SKM-1 (cell line): Measurements from ENCODE around the gene IL22.

ENCODE experiments used
- DNase-seq: peaks from one replicate; lab custom pipeline; 2025; ENCODE audit not compliant: unreplicated experiment; lab: John Stamatoyannopoulos, UW

IL22 gene, protein sequence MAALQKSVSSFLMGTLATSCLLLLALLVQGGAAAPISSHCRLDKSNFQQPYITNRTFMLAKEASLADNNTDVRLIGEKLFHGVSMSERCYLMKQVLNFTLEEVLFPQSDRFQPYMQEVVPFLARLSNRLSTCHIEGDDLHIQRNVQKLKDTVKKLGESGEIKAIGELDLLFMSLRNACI

GRCh38 chr12:68253504-68253903 is at the start of gene IL22:
IL22 (minus strand) TSS chr12:68253604; CDS start chr12:68253448, 156 bp downstream.
- DNase-seq = no peak

DNA sequence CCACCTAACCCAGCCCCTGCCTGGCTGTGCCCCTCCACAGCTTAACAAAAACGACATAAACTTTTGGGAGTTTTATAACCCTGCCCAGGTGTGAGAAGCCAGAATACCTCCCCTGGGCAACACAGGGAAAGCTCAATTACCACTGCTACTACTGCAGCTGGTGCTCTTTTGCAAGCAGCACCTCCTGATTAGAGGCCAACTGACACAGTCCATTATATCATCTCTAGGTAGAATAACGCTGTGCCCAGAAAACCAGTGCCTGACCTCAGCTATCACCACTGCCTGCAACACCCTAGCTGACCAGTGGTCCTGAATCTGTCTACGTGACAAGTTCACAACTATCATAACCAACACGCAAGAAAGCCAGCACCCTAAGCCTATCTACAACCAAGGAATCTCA is 44.5 kb upstream of the IL22 start:
- no peak for DNase-seq

DNA sequence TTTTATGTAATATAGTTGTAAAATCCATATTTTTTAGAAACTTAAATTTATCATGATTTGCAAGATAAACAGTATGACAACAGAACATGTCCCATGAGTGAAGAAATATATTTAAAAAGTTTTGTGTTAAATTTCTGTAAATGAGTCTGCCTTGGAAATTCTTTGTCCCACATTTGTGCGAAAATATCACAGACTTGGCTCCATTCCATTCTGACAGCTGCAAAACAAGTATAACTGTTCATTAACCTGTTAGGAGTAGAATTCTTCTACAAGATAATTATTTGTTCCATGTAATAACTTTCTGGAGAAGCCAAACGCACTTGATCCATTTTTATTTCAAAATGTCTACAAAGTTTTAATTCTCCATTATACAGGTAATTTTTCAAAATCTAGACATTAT is 40.8 kb upstream of the IL22 start:
- no peak for DNase-seq

- DNase-seq = no peak
Observed at GRCh38 chr12:68293347-68293746, 39.9 kb upstream of the IL22 start.

DNA sequence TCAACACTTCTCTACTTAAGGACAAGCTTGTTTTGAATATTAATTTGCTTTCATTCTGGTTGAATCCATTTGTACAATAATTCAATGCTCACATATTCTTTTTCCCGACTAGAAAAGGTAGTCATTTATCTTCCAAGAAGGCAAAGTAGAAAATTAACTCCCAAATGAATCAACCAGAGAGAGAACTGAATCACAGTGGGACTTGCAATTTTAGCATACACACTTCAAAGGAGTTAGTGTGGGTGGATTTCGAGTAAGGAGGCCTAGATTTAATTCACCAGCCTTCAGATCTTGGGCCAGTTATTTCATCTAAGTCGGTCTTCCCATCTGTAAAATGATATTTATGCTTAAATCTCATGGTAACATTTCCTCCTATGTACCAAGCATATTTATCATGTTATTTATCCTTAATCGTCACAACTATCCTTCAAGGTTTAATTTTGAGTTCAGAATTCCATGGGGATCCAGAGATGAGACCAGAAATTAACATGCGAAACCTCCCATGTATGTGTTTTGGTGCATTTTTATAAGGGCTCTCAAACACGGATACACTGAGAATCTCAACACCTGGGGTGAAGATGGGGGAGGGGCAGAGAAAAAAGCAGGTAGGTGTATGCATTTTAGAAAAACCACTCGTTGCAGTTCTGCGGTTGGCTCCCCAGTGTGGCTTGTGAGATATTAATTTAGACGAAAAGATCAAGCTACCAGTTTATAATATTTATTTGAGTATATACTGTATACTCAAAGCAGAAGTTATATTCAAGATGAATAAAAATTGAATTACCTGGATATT is 38.9 kb upstream of the IL22 start:
- DNase-seq = no peak

DNA sequence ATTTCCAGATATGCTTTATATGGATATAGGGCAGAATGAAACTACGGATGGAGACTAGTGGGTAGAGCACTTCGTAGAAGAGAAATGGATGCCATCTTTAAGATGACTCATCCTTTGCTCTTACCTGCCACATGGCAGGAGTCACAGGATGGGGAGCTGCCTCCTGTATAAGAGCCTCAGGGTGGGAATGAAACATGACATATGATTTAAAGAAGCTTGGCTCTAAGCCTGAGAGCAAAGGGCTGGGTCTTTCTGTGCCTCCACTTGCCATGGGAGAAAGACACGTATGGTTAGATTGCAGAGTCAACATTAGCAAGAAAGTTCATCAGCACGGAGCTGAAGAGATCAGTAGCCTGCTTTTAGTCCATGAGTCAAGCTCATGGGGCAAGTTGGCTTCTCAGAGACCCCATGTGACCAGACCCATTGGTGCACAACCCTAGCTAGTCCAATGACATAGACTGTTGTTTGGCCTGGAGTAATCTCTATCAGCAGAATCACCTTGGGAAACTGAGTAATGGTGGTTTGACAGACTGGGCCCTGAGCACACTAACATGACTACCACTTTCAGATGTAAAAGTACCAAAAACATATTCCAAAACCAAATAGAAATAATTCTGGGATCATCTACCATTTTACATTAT is 38.1 kb upstream of the IL22 start:
- DNase-seq = no peak

DNA sequence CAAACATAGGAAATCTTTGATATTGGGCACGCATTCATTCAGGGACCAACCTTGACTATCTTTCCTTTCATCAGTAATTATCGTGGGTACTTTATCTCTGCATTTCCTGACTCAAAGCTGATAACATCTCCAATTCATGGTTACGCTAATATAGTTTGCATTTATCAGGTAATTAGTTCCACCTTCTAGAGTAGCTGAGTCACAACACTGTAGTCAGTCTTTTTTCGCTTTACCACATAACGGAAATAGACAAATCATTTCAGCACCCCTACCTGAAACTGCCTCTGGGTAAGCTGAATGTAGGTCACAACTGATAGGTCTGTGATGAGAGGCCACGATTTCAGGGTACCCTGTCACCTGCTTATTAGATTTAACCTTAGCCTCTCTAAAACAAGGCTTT is 36.7 kb upstream of the IL22 start:
- DNase-seq = no peak

GRCh38 chr12:68287106-68287505 is 33.7 kb upstream of the IL22 start:
- no peak for DNase-seq

GRCh38 chr12:68286396-68286795 is 33.0 kb upstream of the IL22 start:
- no peak for DNase-seq

GRCh38 chr12:68285541-68285940 is 32.1 kb upstream of the IL22 start:
- no peak for DNase-seq

- DNase-seq = no peak
Observed at GRCh38 chr12:68281322-68282077, 28.1 kb upstream of the IL22 start.

GRCh38 chr12:68280240-68280639 is 26.8 kb upstream of the IL22 start:
- DNase-seq = no peak

- DNase-seq = no peak
Observed at GRCh38 chr12:68279227-68280054, 26.0 kb upstream of the IL22 start.

GRCh38 chr12:68276402-68276930 is 23.1 kb upstream of the IL22 start:
- DNase-seq = no peak

GRCh38 chr12:68272732-68273131 is 19.3 kb upstream of the IL22 start:
- no peak for DNase-seq

DNA sequence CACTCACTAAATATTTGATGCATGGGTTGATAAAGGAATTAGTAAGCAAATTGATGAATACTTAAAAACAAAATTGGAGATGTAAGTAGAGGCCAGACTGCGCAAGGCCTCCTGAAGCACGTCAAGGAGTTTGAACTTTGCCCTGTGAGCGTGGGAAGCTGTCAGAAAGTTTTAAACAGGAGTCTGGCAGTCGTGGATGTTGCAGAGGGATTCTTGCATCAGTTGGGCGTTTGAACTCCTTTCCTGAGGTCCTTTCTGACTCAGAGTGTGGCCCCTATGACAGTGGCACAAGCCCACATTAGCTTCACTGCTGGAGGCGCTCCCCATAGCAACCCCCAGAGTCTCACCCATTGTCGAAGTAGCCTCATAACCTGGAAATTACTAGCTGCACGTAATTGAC is 17.9 kb upstream of the IL22 start:
- DNase-seq = no peak

- DNase-seq = no peak
Observed at GRCh38 chr12:68270358-68270757, 17.0 kb upstream of the IL22 start.

GRCh38 chr12:68269779-68270178 is 16.4 kb upstream of the IL22 start:
- DNase-seq = no peak

DNA sequence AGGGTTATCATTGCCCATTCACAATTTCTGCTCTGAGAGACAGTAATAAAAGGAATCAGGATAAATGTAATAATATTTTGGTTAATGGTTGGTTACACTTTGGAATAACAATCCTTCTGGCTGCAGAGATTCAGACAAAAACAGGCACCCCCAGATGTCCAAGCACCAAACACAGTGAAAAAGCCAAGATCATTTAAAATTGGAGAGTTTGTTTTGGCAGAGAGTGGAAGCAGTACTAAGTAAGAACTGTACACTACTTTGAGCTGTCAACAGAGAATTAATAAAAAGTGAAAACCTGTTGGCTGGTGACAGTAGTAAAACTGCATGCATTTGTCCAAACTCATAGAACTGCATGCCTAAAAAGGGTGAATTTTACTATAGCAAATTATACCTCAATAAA is 15.6 kb upstream of the IL22 start:
- DNase-seq = no peak

DNA sequence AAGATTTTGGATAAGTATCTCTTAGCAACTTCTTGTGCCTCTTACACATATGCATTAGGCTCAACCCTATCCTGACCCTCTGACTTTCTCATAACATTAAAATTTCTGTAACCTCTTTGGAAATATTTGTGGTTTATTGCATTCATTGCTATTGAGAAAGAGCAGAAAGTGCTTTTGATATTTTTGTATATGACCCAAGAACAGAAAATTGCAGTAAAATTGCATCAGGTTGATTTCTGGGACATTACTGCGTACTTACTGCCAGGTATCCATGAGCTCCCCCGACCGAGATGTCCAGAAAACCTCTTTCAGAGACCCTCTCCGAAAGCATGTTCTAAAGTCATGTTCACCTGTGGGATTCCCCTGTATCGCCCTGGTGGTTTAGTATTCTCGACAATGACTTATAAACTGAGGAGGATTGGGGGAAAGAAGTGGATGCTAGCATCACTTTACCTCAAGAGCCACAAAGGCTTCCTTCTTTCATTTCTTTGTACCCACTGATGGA is 14.5 kb upstream of the IL22 start:
- no peak for DNase-seq
